ENCODE data around the gene CD300H.

- TF ChIP-seq CTCF (conservative IDR thresholded peaks at IDR 0.05; ENCODE audit: low read depth, low read length) = no peak
- TF ChIP-seq EZH2 (IDR thresholded peaks at IDR 0.05; ENCODE audit: borderline replicate concordance, low read depth, low read length, poor library complexity, severe bottlenecking) = no peak
Measured at GRCh38 chr17:74573169-74573568, 5.9 kb upstream of the CD300H start.
